ENCODE results near the gene EMILIN3.
"Not testable (repeated sequence)": the region's sequence is repeated elsewhere in the genome, so short reads cannot be mapped to it uniquely, and the experiment has no call there.

EMILIN3 gene

GRCh38 chr20:41316602-41317545 lies 49.7 kb downstream of the EMILIN3 start:
- DNase-seq = peak; percentile 91

- DNase-seq = no peak
These were observed 50.6 kb downstream of the EMILIN3 start for GRCh38 chr20:41316051-41316450.

GRCh38 chr20:41314386-41314785 lies 52.2 kb downstream of the EMILIN3 start:
- no peak for DNase-seq

GRCh38 chr20:41312009-41312408 lies 54.6 kb downstream of the EMILIN3 start:
- not testable (repeated sequence) for DNase-seq
